Hypothalamus (tissue), 51 donors: Measurements from ENCODE around the gene BABAM2.
"Not testable (repeated sequence)": the region's sequence is repeated elsewhere in the genome, so short reads cannot be mapped to it uniquely, and the experiment has no call there.

Experiments used
- DNase-seq, 51 donors: peaks; one replicate each; lab custom pipeline; 2025; lab: John Stamatoyannopoulos, UW

The BABAM2 gene

DNA sequence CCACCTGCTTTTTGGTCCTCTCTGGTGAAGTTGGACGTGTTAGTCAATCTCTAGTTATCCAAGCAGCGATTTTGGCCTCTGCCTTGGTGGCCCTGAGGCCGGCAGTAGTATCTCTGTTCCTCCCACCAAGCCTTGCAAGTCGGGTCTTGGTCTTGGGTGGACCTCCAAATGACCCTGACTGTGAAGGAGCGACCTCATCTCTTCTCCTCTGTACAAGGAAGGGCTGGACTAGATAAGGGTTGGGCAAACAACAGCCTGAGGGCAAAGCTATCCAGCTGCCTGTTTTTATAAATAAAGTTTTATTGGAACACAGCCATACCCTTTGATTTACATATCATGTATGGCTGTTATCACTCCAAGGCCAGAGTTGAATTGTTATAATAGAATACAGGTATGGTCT is 427.5 kb downstream of the BABAM2 start:
- DNase-seq = no peak

DNA sequence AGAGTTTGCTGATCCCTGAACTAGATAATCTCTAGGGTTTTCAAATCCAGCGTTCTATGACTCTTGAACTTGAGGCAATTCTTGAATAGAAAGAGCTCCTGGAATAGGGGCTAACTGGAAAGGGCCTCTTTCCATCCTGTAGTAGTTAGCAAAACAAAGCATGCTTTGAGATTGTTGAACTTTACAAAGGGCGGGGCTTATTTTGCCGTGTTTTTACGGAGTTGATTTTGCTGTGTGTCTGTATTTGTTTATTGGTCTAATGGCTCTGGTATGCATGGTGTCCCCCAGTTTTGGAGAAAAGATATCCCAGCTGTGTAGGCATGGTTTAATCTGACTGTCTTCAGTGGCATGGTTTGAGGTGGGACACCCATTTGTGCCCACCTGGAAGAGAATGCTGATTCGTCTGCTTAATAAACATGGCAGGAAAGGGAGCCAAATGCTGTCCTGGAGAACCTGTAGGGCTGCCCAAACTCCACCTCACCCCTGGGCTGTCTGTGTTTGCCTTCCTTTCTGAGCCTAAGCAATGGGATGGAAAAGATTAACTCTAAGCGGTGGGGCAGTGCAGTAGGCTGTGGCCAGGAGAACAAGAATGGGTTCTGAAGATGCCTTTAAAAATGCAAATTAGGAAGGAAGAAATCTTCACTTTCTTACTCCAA is 428.1 kb downstream of the BABAM2 start:
- DNase-seq = no peak

DNA sequence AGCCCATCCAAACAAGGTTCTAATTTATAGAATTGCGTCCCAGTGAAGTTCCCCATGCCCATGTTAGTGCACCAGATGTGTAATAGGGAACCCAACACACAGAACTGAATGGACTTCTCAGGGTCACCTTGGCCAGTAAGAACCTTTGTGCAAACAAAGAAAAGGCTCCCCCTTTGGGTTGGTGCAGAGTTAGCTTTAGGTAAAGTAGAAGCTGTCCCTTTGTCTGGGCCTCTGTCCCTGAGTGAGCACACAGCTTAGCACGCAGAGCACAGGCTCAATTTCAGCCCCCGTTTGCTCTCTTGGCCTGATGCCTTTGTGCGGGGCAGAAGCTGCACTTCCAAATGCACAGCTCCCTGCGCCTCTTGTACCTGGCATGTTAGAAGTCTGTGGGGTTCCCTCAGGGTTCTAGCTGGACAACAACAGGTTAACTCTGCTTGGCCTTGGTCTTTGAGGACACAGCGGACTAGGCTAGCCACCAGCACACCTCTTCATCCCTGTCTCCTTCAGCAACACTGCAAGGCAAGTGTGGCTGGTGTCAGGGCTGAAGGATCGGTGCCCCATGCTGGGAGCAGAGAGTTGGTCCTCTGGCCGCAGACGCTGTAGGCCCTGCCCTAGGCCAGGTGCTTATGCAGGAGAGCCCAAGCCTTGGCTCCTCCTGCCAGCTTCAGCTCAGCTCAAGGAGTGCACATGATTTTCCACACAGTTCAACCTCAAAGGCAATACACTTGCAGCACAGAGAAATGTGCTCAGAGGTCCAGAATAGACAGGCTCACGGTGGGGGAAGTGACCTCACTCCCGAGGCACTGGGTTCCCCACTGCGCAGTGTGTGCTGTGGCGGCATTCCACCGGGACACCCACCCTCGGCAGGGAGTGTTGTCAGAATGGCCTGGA is 428.8 kb downstream of the BABAM2 start:
- DNase-seq = no peak

DNA sequence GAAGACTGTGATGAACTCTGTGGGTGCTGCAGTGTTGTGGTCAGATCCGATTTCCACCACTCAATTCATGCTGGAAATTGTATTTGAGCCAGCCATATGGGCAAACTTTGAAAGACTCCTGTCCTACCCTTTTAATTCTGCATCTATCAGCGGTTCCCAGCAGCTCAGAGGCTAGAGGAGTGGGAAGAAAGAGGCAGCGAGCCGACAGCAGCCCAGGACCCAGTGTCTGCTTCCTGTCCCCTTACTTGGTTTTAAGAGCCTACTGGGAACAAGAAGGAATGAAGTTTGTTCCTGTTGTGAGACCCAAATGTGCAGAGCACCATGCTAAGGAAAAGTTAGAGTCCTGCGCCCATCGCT is 429.5 kb downstream of the BABAM2 start:
- DNase-seq = no peak

DNA sequence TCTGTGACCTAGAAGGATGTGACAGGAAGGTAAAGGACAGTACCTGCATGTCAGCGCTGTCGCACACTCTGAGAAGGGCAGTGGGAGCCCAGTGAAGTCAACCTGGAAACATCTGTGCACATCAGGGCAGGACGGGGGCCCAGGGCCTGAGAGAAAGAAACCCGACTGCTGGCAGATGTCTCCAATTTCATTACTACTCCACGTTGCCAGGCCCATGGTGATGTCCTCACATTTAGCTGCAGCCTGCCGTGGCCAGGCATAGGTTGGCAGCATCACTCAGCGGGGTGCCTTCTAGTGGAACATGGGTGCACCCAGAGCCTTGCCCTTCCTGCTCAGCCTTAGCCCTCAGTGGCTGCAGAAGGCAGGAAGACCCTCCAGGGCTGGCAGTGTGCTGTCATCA is 429.8 kb downstream of the BABAM2 start:
- DNase-seq = no peak

DNA sequence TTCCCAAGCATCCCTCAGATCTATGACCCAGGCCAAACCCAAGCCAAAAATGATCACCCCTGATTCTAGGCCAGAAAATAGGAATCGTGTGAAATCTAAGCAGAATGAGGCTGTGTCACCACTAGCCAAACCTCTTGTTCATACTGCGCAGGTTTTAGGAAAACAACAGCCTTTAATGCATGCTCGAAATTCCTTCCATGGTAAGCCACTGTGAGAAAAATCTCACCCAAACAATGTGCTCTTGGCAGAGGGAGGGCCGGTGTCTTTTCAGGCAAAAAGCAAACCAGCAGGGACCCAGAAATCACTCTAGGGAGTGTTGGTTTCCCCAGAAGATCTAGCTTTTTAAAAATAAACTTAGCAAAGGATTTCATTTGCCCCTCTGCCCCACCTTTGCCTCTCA is 430.9 kb downstream of the BABAM2 start:
- DNase-seq = no peak

DNA sequence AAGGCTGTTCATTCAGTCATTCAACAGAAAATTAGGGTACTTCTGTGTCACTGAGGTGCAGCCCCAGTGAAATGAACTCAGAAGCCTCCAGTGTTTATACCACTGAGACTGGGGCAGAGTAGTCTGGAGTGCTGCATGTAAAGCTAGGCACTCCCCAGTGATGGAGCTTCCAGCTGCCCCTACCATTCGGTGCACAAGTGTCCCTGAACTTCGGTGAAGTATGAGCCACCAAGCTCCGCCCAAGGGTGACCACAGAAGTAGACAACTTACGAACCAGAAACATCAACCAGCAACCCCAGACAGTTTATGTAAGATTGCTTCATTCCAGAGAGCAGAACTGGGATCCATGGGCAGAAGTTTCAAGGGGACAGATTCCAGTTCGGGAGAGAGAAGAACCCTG is 431.5 kb downstream of the BABAM2 start:
- no peak for DNase-seq

DNA sequence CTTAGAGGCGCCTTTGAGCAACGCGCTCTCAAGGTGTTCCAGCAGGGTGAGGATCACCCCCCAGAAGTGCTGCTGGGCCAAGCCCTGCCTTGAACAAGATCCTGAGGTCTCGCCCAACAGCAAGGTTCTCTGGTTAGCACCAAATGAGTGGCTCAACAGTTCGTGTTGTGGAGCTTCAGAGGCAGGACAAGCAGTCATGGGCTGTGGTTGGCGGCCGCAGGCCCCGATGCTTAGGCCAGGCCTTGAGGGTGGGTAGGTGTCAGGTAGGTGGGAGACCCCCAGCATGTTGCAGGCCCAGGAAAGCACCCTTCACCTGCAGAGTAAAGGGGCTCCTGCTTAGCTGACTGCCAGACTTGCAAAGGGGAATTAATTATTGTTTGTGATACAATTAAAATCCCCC is 431.9 kb downstream of the BABAM2 start:
- no peak for DNase-seq

DNA sequence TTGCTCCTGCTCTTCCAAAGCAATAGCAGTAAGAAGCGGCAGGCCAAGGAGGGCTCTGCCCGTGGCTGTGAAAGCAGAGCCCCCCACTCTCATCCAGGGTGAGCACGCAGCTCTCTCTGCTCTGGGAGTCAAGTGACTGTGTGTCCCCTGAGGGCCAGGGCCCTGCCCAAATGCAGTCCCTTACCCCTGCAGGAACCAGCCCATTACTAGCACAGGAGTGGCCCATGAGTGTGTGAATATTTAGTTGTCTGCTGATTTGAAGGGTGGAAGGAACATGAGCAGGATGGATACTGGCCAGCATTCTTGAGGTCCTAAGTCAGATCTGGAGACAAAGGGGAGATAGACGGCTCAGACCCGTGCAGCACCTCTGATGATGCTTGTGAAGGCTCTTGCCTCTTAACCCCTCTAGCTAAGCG is 432.5 kb downstream of the BABAM2 start:
- DNase-seq = no peak

DNA sequence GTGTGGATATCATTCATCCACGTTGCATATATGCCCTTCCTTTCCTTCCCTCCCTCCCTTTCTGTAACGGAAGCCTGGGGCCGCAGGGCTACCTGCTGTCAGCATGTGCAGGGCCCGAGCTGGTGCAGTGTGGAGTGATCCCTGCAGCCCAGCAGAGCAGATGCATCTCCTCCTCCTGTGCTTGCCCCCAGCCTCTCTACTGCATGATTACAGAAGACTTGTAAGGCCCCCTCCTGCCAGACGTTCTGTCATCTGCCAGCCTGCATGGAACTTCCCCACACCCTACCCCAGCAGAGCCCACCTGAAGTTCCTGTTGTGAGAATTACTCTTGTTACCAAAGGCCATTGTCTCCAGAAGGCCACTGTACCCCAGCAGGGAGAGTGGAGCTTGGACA is 434.6 kb downstream of the BABAM2 start:
- no peak for DNase-seq

DNA sequence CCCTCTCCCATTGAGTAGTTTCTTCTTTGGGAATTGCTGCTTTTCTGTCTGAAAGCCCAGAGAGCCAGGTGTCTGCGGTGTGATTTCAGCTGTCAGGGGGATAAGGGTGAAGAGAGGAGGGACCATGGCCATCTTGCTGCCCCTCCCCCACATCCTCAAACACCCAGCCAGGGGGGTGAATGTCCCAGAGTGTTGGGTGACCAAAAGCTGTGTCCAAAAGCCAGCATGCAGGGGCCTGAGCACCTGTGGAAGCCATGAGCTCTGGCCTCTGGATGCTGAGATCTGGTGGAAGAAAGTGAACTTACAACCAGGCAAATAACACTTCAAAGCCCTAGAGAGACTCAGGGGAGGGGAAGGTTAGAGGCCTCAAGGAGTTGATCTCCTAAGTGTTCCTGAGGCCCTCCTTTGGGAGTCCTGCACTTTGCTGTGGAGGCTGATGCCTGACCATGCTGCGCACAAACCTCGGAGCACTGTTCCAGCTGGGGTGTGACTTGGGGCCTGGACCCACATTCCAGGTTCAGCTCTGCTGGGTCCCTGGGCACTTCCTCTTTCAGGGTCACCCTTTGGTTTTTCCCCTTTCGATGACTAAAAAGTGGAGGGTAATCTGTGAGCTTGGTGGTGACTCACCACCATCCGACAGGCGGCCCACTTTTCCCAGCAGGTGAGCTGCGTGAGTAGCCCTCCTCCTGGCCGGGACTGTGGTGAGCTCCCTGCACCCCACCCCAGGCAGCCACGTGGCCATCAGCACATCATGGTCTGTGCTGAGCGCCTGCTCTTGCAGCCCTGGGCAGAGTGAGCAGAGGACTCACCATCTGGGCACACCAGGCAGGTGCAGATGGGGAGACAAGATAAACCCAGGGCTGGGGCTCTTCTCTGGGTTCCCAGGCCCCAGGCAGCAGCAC is 435.3 kb downstream of the BABAM2 start:
- no peak for DNase-seq

DNA sequence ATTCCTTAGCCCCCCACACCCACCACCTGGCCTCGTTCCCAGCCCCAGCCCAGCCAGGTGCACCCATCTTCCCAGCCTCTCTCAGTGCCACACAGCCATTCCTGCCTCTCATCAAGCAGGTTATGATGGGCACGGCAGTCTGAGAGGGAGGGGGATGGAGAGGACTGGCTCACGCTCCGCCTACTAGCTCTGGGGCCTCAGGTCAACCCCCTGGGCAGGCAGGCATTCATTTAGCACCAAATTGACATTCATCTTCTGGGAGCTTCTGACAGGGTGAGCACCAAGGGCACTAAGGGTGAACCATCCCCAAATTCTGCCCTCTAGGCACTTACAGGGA is 435.9 kb downstream of the BABAM2 start:
- no peak for DNase-seq

DNA sequence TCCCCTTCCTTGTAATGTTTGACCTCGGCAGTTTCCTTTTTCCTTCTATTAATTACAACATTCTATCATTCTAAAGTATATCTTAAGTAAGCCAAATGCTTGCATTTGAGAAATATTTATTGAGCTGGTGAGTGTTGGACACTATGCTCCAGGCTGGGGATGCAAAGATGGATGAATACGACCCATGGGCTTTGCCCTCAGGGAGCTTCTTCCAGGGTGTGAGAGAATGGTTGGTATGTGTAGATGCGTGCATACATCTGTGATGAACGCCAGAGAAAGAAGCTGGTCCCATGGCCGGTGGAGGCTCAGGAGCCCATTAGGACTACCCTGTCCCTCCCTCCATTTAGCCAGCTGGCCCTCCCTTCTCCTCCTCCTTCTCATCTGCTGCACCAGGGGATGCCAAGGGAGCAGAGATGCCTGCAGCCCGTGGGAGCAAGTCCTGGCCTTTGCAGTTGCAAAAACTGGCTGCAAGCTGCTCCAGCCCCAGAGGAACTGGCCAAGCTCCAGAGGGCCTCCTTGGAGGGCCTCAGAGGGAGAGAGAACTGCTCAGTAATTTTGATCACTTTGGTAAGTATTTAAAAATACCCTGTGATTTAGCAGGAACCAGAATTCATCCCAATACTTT is 436.5 kb downstream of the BABAM2 start:
- no peak for DNase-seq

DNA sequence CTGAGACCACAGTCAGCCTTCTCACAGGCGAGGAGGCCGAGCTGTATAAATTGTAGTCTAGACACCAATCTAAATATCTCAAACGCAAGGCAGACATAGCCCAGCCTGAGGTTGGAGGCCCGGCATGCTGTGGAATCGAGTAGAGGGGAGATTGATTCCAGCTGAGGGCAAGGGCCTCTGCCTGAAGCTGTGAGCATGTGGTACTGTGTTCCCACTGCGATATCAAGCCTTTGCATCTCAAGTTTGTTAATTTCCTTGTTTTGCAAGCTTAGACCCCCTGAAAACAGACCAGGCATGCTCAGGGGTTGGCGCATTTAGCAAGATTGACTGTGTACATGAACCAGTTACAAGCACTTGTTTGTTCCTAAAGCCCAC is 437.0 kb downstream of the BABAM2 start:
- DNase-seq = no peak

DNA sequence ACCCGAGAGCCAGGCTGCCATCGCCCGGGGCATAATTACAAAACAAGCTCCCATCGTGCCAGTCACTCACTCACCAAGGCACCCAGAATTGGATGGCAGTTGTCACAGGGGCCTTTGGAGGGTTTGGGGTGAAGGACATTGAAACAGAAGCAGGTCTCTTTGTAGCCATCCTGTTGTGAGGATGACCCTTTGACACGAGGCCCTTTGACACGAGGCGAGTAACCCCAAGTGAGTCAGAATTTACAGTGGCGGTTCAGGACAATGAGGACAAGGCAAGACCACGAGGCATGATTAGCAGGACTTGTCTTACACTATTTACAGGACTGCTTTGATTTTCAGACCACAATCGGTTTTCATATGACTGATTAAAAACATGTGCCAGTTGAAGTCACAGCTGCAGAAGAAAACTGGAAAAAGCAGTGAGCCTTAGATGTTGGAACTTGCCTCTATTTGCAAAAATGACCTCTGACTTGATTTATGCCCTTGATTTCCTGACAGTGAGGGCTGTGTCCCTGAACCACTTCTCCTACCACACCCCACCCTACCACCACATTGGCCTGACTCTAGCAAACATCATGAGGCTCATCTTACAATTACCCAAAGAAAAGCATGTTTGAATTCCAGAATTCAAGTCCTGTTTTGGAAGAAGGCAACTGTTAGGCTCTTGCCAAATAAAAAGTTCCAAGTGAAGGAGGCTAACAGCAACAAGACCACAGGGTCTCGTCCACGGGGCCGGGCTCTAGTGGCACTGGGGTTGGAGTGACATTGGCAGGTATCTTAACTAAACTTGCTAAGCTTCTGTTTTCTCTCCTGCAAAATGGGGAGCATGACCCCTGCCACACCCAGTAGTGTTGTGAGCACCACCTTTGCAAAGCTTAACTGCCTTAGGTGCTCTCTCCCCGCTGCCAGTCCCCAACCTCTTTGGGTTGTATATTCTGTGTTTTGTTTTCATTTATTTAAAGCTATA is 437.7 kb downstream of the BABAM2 start:
- DNase-seq = no peak

DNA sequence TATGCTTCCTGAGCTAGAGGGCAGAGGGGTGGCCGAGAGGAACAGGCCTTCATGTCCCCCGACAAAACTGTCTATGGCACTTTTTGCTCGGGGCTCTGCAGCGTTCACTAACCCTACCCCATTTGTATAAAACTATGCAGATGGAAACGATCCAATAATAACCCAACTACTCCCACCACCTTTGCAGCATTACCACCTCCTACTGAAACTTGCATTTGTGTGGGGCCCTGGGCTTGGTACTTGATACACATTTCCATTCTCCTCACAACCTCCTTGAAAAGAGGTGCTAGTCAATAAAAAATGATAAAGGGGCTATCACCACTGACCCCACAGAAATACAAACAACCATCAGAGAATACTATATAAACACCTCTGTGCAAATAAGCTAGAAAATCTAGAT is 438.7 kb downstream of the BABAM2 start:
- no peak for DNase-seq

DNA sequence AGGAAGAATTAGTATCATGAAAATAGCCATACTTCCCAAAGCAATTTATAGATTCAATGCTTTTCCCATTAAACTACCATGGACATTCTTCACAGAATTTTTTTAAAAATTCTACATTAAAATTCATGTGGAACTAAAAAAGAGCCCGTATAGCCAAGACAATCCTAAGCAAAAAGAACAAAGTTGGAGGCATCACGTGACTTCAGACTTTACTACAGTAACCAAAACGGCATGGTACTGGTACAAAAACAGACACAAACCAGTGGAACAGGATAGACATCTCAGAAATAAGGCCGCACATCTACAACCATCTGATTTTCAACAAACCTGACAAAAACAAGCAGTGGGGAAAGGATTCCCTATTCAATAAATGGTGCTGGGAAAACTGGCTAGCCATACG is 440.2 kb downstream of the BABAM2 start:
- DNase-seq = not testable (repeated sequence)

DNA sequence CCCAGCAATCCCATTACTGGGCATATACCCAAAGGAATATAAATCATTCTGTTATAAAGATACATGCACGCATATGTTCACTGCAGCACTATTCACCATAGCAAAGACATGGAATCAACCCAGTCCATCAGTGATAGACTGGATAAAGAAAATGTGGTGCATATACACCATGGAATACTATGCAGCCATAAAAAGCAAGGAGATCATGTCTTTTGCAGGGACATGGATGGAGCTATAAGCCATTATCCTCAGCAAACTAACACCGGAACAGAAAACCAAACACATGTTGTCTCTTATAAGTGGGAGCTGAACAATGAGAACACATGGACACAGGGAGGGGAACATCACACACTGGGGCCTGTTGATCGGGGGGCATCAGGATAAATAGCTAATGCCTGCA is 441.3 kb downstream of the BABAM2 start:
- not testable (repeated sequence) for DNase-seq

DNA sequence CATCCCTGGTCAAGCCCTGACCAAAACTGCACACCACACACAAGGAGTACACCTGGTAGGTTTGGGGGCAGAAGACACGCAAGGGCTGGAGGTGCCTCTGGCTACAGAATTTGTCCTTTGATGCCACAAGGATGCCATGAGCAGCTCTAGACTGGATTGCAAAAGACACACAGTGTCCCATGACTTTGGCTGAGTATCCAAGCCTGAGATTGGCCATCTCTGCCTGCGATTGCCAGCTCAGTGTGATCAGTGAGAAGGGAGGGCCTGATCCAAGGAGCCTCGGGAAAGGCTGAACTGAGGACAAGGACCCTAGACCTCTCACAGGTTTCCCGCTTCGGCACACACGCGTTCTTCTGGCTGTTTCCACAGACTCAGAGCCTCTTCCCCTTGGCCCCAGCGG is 442.2 kb downstream of the BABAM2 start:
- DNase-seq = no peak
